HG03060 (cell line): ENCODE results near the gene OR10K2.
"Not testable (repeated sequence)": the region's sequence is repeated elsewhere in the genome, so short reads cannot be mapped to it uniquely, and the experiment has no call there.

Source experiments
- ATAC-seq: cut with Tn5 transposase; IDR thresholded peaks from one replicate; pipeline ENCODE4 v1.9.1; 2021; ENCODE audit warnings: low read depth, moderate number of reproducible peaks; ENCODE audit not compliant: unreplicated experiment

Gene OR10K2

DNA sequence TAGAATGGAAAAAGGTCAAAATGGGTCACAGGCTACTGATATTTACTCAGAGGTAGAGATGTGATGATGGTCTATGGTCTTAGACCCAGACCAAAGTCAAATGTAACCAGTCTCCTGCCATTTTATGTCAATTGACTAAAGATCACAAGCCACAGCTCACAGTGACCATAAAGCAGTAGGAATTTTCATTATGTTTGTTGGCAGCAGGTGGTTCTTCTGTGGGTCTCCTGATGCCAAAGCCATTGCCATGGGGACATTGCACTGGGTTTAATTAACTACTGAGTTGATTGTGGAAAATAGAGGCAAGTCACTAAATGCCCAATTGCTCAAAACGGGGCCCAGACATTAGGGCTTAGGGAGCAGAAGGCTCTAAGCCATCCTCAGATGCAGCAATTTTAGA is at the start of gene OR10K2:
Gene OR10K2 (minus strand): TSS at position 101 of the 400 bp plus-strand sequence. CDS start 5,371 bp downstream, outside the sequence.
- ATAC-seq = no peak

- ATAC-seq = no peak
Measured at GRCh38 chr1:158471920-158472319, 45.9 kb upstream of the OR10K2 start, which contains the start of gene OR10R2. Gene OR10R2, plus strand, starts transcription at chr1:158472220. Its CDS starts 106 bp downstream, at chr1:158472326.

GRCh38 chr1:158461534-158461933 is 35.5 kb upstream of the OR10K2 start, which contains the start of gene OR10K1:
Gene OR10K1, plus strand, starts transcription at chr1:158461834. Its CDS starts 3,728 bp downstream, at chr1:158465562.
- no peak for ATAC-seq

GRCh38 chr1:158458263-158458662 is 32.2 kb upstream of the OR10K2 start:
- no peak for ATAC-seq

GRCh38 chr1:158457246-158457645 is 31.2 kb upstream of the OR10K2 start:
- no peak for ATAC-seq

DNA sequence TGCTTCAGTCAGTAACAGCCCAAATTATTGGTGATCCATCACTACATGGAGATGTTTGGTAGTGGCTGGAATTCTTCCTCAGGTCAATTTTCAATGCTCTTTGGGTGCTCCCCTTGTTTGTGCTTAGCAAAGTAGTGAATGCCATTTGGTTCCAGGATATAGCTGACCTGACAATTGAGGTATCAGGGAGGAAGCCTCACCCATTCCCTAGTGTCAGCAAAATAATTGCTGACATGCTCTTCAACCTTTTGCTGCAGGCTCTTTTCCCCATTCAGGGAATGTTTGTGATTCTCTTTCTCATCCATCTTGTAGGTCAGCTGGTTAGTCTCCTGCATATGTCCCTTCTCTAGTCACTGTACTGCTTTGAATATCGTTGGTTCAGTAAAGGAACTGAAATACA is 28.5 kb upstream of the OR10K2 start:
- no peak for ATAC-seq

DNA sequence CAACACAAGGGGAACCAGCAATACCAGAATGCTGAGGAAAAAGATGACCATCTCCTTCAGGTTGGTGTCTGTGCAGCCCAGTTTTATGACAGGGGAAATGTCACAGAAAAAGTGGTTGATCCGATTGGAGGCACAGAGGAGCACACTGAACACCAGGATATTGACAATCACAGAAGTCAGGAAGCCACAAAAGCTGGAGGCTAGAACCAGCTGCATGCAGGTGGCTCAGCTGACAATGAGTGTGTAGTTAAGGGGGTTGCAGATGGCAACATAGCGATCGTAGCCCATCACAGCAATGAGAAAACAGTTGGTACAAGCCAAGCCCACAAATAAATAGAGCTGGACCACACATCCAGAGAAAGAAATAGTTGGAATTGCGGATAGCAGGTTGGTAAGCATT is 19.3 kb upstream of the OR10K2 start:
- ATAC-seq = no peak

GRCh38 chr1:158434741-158435140 is 8.7 kb upstream of the OR10K2 start:
- ATAC-seq = no peak

- not testable (repeated sequence) for ATAC-seq
Measured at GRCh38 chr1:158430163-158430562, 4.1 kb upstream of the OR10K2 start.

- no peak for ATAC-seq
Measured at GRCh38 chr1:158425027-158425426, 1.0 kb downstream of the OR10K2 start.

- ATAC-seq = no peak
Measured at GRCh38 chr1:158422212-158422611, 3.8 kb downstream of the OR10K2 start.

- no peak for ATAC-seq
Measured at GRCh38 chr1:158417586-158417985, 8.5 kb downstream of the OR10K2 start.

GRCh38 chr1:158414651-158415345 is 11.2 kb downstream of the OR10K2 start:
- no peak for ATAC-seq

- ATAC-seq = no peak
Measured at GRCh38 chr1:158407092-158407491, 18.9 kb downstream of the OR10K2 start.

DNA sequence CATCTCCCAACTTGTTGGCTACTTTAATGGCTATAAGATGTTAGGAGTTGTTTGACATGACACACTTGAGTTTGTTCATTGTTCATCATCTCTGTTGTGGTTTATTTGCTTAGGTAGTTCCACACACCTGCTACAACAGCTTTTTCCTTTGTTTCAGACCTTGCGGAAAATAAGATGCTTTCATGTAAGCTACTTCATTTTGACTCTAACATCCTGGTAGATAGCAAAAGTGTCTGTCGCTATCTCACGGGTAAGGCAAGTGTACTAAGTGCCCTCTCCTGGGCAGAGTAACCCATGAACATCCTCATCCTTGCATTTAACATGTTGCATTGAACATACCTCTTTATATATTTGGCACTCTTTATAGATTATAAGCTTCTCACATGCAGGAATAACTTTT is 25.2 kb downstream of the OR10K2 start:
- no peak for ATAC-seq

DNA sequence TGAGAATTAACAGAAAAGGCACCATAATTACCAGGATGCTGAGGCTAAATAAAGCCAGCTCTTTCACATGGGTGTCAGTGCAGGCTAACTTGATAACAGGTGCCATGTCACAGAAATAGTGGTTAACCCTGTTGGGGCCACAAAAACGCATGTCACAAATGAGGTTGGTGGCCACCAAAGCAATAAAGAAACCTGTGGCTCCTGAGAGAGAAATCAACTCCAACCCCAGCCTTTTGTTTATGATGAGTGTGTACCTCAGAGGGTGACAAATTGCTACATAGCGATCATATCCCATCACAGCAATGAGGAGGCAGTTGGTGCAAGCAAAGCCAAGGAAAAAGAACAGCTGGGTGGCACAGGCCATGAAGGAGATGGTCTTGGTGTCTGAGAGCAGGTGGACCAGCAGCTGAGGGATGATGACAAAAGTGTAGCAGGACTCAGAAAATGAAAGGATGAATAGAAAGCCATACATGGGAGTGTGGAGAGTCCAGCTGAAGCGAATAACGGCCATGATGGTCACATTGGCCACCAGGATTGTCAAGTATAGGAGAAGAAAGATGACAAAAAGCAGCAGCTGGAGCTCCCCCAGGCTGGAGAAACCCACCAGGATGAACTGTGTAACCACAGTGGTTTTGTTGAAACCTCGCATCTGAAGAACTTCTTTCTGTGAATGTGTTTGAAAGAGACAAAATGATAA is 27.1 kb downstream of the OR10K2 start, which contains the start of gene OR10T2:
Gene OR10T2 (minus strand): TSS at position 649 of the 697 bp plus-strand sequence. CDS start 0 bp downstream, at position 649.
- ATAC-seq = no peak

DNA sequence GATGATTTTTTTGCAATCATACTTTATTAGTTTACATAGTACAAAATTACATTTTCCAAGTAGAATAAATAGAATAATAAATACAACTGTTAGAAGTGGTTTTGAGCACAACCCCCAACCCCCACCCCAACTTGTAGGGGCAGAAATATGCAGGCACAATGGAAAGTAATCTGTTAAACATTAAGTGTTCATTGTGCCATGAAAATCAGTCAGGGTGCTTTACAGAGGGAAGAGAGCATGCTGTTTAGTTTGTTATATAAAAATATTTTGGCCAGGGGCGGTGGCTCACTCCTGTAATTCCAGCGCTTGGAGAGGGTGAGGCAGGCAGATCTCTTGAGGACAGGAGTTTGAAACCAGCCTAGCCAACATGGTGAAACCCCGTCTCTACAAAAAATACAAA is 29.4 kb downstream of the OR10K2 start:
- ATAC-seq = no peak

DNA sequence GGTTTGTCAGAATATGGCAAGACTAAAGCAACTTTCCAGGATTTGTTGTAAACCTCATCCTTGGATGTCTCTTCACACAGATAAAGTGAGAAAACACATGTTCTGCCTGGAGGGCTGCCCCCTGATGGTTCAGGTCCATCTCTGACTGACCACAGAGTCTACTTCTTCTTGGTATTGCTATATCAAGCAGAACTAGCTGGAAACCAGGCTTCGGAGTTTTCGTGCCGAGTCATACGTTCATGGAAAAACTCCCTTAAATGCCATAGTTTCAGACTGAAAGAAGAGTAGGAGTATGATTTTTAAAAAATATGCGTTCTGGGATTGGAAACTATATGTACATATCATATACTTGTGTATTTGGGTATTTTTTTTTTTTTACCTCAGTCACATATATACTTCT is 32.6 kb downstream of the OR10K2 start:
- no peak for ATAC-seq

DNA sequence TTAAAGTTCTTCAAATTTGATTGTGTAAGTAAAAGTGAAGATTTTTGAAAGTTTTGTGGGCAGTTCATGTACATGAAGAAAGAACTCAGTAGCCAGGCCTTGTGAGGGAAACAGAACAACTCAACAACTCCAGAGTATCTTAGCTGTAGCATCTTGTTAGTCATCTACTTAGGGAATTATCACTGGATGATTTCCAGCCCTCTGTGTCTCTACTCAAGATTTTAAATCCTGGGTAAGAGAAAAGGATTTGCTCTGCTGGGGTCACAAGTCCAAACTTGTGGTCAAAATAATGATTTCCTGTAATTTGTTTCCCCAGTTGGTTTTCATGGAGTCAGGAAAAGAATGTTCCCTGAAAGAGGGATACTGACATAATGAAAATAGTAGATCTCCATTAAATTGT is 34.9 kb downstream of the OR10K2 start:
- ATAC-seq = no peak

GRCh38 chr1:158390331-158390730 is 35.7 kb downstream of the OR10K2 start:
- no peak for ATAC-seq

DNA sequence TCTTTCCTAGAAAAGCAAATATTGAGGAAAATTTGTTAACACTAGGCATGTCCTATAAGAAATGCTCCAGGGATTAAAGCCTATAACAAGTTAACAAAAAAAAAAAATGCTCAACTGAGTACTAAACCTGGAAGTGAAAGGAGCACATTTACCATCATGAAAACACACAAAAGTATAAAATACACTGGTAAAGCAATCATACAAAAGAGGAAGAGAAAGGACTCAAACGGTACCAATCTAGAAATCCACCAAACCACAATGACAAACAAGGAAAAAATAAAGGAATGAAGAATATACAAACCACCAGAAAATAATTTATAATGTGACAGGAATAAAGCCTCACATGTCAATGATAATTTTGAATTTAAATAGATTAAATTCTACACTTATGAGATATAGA is 51.2 kb downstream of the OR10K2 start:
- ATAC-seq = no peak

DNA sequence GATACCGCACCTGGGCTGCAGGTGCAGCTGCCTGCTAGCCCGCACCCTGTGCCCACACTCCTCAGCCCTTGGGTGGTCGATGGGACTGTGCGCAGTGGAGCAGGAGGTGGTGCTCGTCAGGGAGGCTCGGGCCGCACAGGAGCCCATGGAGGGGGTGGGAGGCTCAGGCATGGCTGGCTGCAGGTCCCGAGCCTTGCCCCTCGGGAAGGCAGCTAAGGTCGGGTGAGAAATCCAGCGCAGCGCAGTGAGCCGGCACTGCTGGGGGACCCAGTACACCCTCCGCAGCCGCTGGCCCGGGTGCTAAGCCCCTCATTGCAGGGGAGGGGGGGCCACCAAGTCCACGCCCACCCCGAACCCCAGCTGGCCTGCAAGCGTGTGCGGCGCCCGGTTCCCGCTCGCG is 51.9 kb downstream of the OR10K2 start:
- ATAC-seq = not testable (repeated sequence)
